C4-2B (cell line): ENCODE data around the gene B3GAT2.

Source experiments
- ZFX ChIP-seq: fragments of 450-650 bp; IDR thresholded peaks from 2 replicates; pipeline ENCODE4 v1.6.1; 2017
- TF ChIP-seq, protein P1 (sequence below): fragments of 450-650 bp; conservative IDR thresholded peaks from 2 replicates; pipeline ENCODE4 v1.5.1; 2017; ENCODE audit warnings: mild to moderate bottlenecking

DNA sequence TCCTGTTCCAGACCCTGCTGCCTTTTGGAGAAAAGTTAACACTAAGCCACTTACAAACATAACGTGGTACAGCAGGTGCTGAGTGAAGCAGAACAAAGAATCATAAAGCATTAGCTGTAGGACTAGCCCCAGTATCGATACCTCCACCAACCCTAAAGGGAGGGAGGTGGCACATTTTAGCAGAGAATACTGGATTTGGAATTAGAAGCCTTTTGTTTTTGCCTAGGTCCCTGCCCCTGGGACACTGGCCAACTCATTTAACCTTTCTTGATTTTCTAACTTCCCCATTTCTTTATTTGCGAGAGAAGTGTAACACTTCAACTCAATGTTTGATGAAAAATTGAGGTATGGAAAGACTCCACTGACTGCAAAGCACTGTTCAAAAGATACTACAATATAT is 93.5 kb downstream of the B3GAT2 start:
- TF ChIP-seq, protein P1, sequence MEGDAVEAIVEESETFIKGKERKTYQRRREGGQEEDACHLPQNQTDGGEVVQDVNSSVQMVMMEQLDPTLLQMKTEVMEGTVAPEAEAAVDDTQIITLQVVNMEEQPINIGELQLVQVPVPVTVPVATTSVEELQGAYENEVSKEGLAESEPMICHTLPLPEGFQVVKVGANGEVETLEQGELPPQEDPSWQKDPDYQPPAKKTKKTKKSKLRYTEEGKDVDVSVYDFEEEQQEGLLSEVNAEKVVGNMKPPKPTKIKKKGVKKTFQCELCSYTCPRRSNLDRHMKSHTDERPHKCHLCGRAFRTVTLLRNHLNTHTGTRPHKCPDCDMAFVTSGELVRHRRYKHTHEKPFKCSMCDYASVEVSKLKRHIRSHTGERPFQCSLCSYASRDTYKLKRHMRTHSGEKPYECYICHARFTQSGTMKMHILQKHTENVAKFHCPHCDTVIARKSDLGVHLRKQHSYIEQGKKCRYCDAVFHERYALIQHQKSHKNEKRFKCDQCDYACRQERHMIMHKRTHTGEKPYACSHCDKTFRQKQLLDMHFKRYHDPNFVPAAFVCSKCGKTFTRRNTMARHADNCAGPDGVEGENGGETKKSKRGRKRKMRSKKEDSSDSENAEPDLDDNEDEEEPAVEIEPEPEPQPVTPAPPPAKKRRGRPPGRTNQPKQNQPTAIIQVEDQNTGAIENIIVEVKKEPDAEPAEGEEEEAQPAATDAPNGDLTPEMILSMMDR: no peak
- no peak for TF ChIP-seq ZFX
